ENCODE measurements around the gene KCNE5.

DNA sequence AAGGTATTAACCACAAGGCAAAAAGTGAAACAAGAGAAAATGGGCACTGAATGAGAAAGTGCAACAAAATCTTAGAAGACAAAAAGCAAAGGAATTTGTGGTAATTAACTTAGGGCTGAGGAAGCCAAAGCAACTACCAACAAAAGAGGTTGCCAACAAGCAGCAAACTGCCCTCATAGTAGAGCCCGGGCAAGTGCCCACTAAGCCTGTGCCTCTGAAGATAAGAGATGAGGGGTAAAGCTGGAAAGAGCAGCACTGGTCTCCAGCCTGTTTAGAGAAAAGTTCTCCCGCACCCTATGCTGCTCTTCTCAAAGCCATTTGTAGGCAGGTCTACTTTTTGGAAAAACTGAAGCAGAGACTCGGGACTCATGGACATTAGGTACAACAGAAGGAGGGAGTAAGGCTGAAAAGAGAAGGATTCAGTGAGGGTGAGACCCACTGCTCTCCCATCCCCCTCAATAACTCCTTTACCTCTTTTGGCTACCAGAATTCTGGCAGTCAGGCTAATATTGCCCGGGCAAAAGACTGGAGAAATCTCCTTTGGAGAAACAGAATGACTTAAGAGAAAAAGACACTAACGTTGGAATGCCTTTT is 29.6 kb upstream of the KCNE5 start:
- TF ChIP-seq, protein P1, sequence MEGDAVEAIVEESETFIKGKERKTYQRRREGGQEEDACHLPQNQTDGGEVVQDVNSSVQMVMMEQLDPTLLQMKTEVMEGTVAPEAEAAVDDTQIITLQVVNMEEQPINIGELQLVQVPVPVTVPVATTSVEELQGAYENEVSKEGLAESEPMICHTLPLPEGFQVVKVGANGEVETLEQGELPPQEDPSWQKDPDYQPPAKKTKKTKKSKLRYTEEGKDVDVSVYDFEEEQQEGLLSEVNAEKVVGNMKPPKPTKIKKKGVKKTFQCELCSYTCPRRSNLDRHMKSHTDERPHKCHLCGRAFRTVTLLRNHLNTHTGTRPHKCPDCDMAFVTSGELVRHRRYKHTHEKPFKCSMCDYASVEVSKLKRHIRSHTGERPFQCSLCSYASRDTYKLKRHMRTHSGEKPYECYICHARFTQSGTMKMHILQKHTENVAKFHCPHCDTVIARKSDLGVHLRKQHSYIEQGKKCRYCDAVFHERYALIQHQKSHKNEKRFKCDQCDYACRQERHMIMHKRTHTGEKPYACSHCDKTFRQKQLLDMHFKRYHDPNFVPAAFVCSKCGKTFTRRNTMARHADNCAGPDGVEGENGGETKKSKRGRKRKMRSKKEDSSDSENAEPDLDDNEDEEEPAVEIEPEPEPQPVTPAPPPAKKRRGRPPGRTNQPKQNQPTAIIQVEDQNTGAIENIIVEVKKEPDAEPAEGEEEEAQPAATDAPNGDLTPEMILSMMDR (conservative IDR thresholded peaks at IDR 0.05 in 1 of 2, IDR thresholded peaks at IDR 0.05 in 1 of 2; ENCODE audit: extremely low read depth in 1 of 2, insufficient read depth in 1 of 2, low read depth in 1 of 2, low read length in 2 of 2) = no peak
- no peak for TF ChIP-seq EZH2 (IDR thresholded peaks at IDR 0.05; ENCODE audit: borderline replicate concordance, low read length)
